Measurements from ENCODE around the gene ZMAT3. TPM values are rescaled to one million over a fixed set of nuclear protein-coding genes. Genes with fewer than 3 reads are reported as not detected.

The ZMAT3 gene
- total RNA-seq, 2 donors from 2014 or later = 9.6 to 12.7 TPM

DNA sequence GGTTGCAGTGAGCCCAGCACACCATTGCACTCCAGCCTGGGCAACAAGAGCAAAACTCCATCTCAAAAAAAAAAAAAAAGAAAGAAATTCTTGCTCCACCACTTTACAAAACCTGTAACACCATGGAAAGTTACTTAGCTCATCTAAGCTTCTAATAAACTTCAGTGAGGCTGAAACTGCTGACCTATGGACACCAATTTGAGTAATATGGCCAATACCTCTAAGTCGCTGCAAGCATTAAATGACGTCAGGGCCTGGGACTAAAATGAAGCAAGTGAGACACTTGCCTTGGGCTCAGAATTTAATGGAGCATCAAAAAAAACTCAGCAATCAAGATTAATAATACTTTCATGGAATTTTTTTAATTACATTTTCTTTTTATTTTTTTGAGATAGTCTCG is 42.5 kb downstream of the ZMAT3 start:
- Histone ChIP-seq H3K27me3 (no peaks in the 10 kb centered on the region), H3K4me1 (no peaks in the 10 kb centered on the region), H3K9ac (ENCODE audit: low read depth in 2 of 2, low read length in 2 of 2) (no peak overlapping the region), H3K36me3 (no peaks in the 10 kb centered on the region), H3K4me3 (no peak overlapping the region), H3K9me3 (no peaks in the 10 kb centered on the region), H3K27ac (no peak overlapping the region)
- DNase-seq = no peak
- TF ChIP-seq CTCF (IDR thresholded peaks at IDR 0.05) = no peak
- intact Hi-C loops (cut with DNase I) = loop anchor here (10.0 kb wide), 1 partner anchor 526 kb away; no protein-coding TSS in a partner anchor

GRCh38 chr3:179028408-179028807 is 43.2 kb downstream of the ZMAT3 start:
- DNase-seq = no peak
- Histone ChIP-seq H3K9ac (ENCODE audit: low read depth in 2 of 2, low read length in 2 of 2) (no peak overlapping the region), H3K4me3 (no peak overlapping the region), H3K36me3 (no peaks in the 10 kb centered on the region), H3K4me1 (no peaks in the 10 kb centered on the region), H3K27me3 (no peaks in the 10 kb centered on the region), H3K27ac (no peak overlapping the region), H3K9me3 (no peaks in the 10 kb centered on the region)
- intact Hi-C loops (cut with DNase I) = loop anchor here (10.0 kb wide), 1 partner anchor 526 kb away; no protein-coding TSS in a partner anchor
- no peak for TF ChIP-seq CTCF (IDR thresholded peaks at IDR 0.05)

DNA sequence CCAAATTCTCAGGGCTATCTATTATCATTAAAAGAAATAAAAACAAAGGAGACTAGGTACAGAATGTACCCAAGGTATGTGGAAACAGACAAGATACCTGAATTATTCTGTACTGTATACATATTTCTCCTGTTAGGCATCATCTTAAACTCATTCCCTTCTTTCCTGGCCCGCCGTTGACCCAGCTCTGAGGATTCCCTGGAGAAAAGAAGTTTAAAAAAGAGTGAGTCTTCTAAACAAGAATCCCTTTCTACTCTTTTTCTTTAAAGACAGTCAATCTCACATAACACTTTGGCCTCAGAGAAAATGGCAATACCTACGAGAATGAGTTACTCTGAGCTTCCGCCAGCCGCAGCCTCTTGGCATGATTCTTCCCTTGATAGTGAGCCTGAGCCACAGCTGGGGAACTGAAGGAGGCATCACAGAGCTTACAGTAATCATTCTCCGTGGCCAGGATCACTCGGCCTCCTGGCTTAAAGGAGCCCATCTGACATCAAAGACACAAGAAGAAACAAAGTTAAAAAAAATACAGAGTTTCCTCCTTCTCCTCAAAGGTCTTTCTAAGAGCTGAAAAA is 44.2 kb downstream of the ZMAT3 start:
- Histone ChIP-seq H3K4me1 (no peaks in the 10 kb centered on the region), H3K9ac (ENCODE audit: low read depth in 2 of 2, low read length in 2 of 2) (no peak overlapping the region)

GRCh38 chr3:179026636-179027035 is 45.0 kb downstream of the ZMAT3 start:
- intact Hi-C loops (cut with DNase I) = loop anchor here (10.0 kb wide), 1 partner anchor 528 kb away; no protein-coding TSS in a partner anchor
- no peak for TF ChIP-seq CTCF (IDR thresholded peaks at IDR 0.05)
- no peak overlapping the region for H3K27ac ChIP-seq
- no peaks in the 10 kb centered on the region for H3K27me3 ChIP-seq
- no peak for DNase-seq
- H3K9me3 ChIP-seq = no peaks in the 10 kb centered on the region
- no peak overlapping the region for H3K9ac ChIP-seq (ENCODE audit: low read depth in 2 of 2, low read length in 2 of 2)
- no peaks in the 10 kb centered on the region for H3K36me3 ChIP-seq
- H3K4me1 ChIP-seq = no peaks in the 10 kb centered on the region
- H3K4me3 ChIP-seq = no peak overlapping the region

More for the DNA sequence above, 44.2 kb downstream of the ZMAT3 start:
- no peaks in the 10 kb centered on the region for H3K27me3 ChIP-seq
- no peaks in the 10 kb centered on the region for H3K9me3 ChIP-seq
- intact Hi-C loops (cut with DNase I) = loop anchor here (10.0 kb wide), 1 partner anchor 527 kb away; no protein-coding TSS in a partner anchor
- no peak overlapping the region for H3K27ac ChIP-seq
- DNase-seq = no peak
- no peak for TF ChIP-seq CTCF (IDR thresholded peaks at IDR 0.05)
- H3K36me3 ChIP-seq = no peaks in the 10 kb centered on the region
- no peak overlapping the region for H3K4me3 ChIP-seq

GRCh38 chr3:179021119-179021903 is 50.3 kb downstream of the ZMAT3 start:
- H3K36me3 ChIP-seq = no peaks in the 10 kb centered on the region
- no peak overlapping the region for H3K27ac ChIP-seq
- H3K9me3 ChIP-seq = no peaks in the 10 kb centered on the region
- H3K27me3 ChIP-seq = no peaks in the 10 kb centered on the region
- H3K4me1 ChIP-seq = no peaks in the 10 kb centered on the region
- no peak overlapping the region for H3K9ac ChIP-seq (ENCODE audit: low read depth in 2 of 2, low read length in 2 of 2)
- no peak for DNase-seq
- no peak overlapping the region for H3K4me3 ChIP-seq
- intact Hi-C loops (cut with DNase I) = loop anchor here (10.0 kb wide), 1 partner anchor 533 kb away; no protein-coding TSS in a partner anchor
- TF ChIP-seq CTCF (IDR thresholded peaks at IDR 0.05) = no peak
